ENCODE data around the gene CHN2. TPM values are rescaled to one million over a fixed set of nuclear protein-coding genes. Genes with fewer than 3 reads are reported as not detected.

CHN2 gene
- total RNA-seq, 1 experiment from 2014 or later: 18.8 TPM

DNA sequence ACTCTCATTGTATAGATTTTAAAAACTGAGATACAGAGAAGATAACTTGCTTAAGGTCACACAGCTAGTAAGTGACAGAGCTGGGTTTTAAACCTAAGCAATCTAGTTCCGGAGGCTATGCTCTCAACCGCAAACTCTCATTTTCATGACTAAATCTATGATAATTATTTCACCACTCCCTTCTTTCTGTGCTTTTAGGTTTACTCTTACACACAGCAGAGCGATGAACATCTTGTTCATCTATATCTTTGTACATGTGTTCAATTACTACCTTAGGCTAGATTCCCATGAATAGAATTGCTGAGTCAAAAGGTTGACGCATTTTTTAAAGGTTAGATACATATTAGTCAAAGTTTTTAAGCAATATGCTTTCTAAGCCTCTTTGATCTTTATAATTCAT is 154.8 kb downstream of the CHN2 start:
- Mint-ChIP-seq H3K4me1 (ENCODE audit: low read depth, unreplicated experiment) (peaks cover 12% of the 10 kb centered on the region), H3K27me3 (ENCODE audit: insufficient read depth, unreplicated experiment) (no peaks in the 10 kb centered on the region), H3K27ac (ENCODE audit: unreplicated experiment) (no peak overlapping the region), H3K9me3 (ENCODE audit: unreplicated experiment) (no peaks in the 10 kb centered on the region), H3K4me3 (ENCODE audit: unreplicated experiment) (no peak overlapping the region), H3K36me3 (ENCODE audit: insufficient read depth, unreplicated experiment) (peaks cover 6% of the 10 kb centered on the region)
- ChIA-PET POLR2A (no interaction called here), CTCF (no interaction called here)
- Histone ChIP-seq H3K4me3 (ENCODE audit: low read depth, low read length) (no peak overlapping the region), H3K36me3 (ENCODE audit: control insufficient read depth, insufficient read depth, low read length) (no peaks in the 10 kb centered on the region), H3K4me1 (peaks cover 10% of the 10 kb centered on the region), H3K27me3 (replicated peaks; ENCODE audit: control insufficient read depth, insufficient read depth, low read length) (no peaks in the 10 kb centered on the region), H3K9me3 (no peaks in the 10 kb centered on the region)
- intact Hi-C loops (cut with micrococcal nuclease; ENCODE audit: unreplicated experiment): no loop called here
- no peak for DNase-seq
- TF ChIP-seq, protein P1, sequence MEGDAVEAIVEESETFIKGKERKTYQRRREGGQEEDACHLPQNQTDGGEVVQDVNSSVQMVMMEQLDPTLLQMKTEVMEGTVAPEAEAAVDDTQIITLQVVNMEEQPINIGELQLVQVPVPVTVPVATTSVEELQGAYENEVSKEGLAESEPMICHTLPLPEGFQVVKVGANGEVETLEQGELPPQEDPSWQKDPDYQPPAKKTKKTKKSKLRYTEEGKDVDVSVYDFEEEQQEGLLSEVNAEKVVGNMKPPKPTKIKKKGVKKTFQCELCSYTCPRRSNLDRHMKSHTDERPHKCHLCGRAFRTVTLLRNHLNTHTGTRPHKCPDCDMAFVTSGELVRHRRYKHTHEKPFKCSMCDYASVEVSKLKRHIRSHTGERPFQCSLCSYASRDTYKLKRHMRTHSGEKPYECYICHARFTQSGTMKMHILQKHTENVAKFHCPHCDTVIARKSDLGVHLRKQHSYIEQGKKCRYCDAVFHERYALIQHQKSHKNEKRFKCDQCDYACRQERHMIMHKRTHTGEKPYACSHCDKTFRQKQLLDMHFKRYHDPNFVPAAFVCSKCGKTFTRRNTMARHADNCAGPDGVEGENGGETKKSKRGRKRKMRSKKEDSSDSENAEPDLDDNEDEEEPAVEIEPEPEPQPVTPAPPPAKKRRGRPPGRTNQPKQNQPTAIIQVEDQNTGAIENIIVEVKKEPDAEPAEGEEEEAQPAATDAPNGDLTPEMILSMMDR (IDR thresholded peaks at IDR 0.05; ENCODE audit: insufficient read depth in 1 of 2, low read depth in 1 of 2, low read length in 1 of 2, severe bottlenecking in 1 of 2, unreplicated experiment in 1 of 2): no peak
- BruUV-seq (replicated peaks): no TSS peak

DNA sequence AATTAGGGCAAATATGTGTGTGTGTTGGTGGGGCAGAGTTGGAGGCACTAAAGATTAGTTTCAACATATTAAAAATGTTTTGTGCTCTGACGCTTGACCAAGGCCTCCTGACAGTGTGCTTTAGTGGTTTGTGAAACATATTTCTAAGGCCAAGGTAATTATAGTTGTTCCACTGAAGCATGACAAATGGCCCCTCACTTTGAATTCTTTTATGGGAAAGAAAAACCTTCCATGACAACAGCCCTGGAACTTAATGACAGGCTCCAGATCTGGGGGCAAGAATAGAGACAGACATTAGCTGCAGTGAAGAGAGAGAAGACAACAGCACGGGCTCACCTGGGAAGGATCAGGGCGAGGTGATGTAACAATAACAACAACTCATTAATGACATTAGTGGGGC is 155.8 kb downstream of the CHN2 start:
- CTCF ChIA-PET: interaction anchor here (0.6 kb wide), 1 partner anchor 244 kb away, joined by 7 read pairs; no protein-coding TSS in a partner anchor
- Mint-ChIP-seq H3K9me3 (ENCODE audit: unreplicated experiment) (no peaks in the 10 kb centered on the region), H3K27me3 (ENCODE audit: insufficient read depth, unreplicated experiment) (no peaks in the 10 kb centered on the region), H3K4me3 (ENCODE audit: unreplicated experiment) (no peak overlapping the region), H3K4me1 (ENCODE audit: low read depth, unreplicated experiment) (peaks cover 12% of the 10 kb centered on the region), H3K36me3 (ENCODE audit: insufficient read depth, unreplicated experiment) (peaks cover 9% of the 10 kb centered on the region), H3K27ac (ENCODE audit: unreplicated experiment) (no peak overlapping the region)
- no peak for DNase-seq
- intact Hi-C loops (cut with micrococcal nuclease; ENCODE audit: unreplicated experiment): no loop called here
- Histone ChIP-seq H3K27me3 (replicated peaks; ENCODE audit: control insufficient read depth, insufficient read depth, low read length) (no peaks in the 10 kb centered on the region), H3K4me3 (ENCODE audit: low read depth, low read length) (no peak overlapping the region), H3K4me1 (peaks cover 10% of the 10 kb centered on the region), H3K36me3 (ENCODE audit: control insufficient read depth, insufficient read depth, low read length) (no peaks in the 10 kb centered on the region), H3K9me3 (no peaks in the 10 kb centered on the region)
- TF ChIP-seq, protein P1 (IDR thresholded peaks at IDR 0.05; ENCODE audit: insufficient read depth in 1 of 2, low read depth in 1 of 2, low read length in 1 of 2, severe bottlenecking in 1 of 2, unreplicated experiment in 1 of 2): no peak
- no TSS peak for BruUV-seq (replicated peaks)
- POLR2A ChIA-PET: no interaction called here

DNA sequence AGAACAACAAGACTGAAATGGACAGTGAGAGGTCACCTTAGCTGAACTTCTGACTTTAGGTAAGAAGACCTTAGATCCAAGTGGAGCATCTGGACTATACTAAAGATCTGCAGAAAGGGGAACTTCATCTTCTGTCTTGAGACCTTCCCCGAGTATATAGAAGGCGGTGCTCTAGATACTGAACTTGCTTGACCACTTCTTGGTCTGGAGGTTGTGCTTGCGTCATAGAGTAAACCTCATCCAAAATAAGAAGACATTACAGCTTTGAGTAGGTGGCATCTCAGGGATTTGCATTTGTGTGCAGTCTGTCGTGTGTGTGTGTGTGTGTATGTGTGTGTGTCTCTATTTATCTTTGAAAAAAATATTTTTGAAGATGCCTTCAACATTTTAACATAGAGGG is 157.5 kb downstream of the CHN2 start:
- ChIA-PET CTCF (interaction anchor here (1.4 kb wide), 1 partner anchor 57 kb away, joined by 4 read pairs; no protein-coding TSS in a partner anchor), POLR2A (no interaction called here)
- no TSS peak for BruUV-seq (replicated peaks)
- DNase-seq: peak in 1 of 2 experiments; percentile 27
- no peaks in the 10 kb centered on the region for H3K9me3 Mint-ChIP-seq (ENCODE audit: unreplicated experiment)
- H3K36me3 Mint-ChIP-seq (ENCODE audit: insufficient read depth, unreplicated experiment): peaks cover 9% of the 10 kb centered on the region
- intact Hi-C loops (cut with micrococcal nuclease; ENCODE audit: unreplicated experiment): no loop called here
- no peaks in the 10 kb centered on the region for H3K36me3 ChIP-seq (ENCODE audit: control insufficient read depth, insufficient read depth, low read length)
- H3K27me3 Mint-ChIP-seq (ENCODE audit: insufficient read depth, unreplicated experiment): no peaks in the 10 kb centered on the region
- H3K4me3 ChIP-seq (ENCODE audit: low read depth, low read length): no peak overlapping the region
- no peaks in the 10 kb centered on the region for H3K9me3 ChIP-seq
- H3K4me3 Mint-ChIP-seq (ENCODE audit: unreplicated experiment): no peak overlapping the region
- H3K4me1 ChIP-seq: peaks cover 10% of the 10 kb centered on the region
- TF ChIP-seq, protein P1 (IDR thresholded peaks at IDR 0.05; ENCODE audit: insufficient read depth in 1 of 2, low read depth in 1 of 2, low read length in 1 of 2, severe bottlenecking in 1 of 2, unreplicated experiment in 1 of 2): no peak
- H3K27ac Mint-ChIP-seq (ENCODE audit: unreplicated experiment): no peak overlapping the region
- H3K4me1 Mint-ChIP-seq (ENCODE audit: low read depth, unreplicated experiment): peaks cover 12% of the 10 kb centered on the region
- no peaks in the 10 kb centered on the region for H3K27me3 ChIP-seq (replicated peaks; ENCODE audit: control insufficient read depth, insufficient read depth, low read length)

Data from Caco-2 (cell line).